HG03460 (cell line): ENCODE results near the gene PDGFD.

Experiments
- ATAC-seq: cut with Tn5 transposase; IDR thresholded peaks from one replicate; pipeline ENCODE4 v1.9.1; 2021; ENCODE audit not compliant: unreplicated experiment

PDGFD gene

GRCh38 chr11:103893371-103893770 is 270.6 kb downstream of the PDGFD start:
- ATAC-seq = no peak

GRCh38 chr11:103892603-103893002 is 271.3 kb downstream of the PDGFD start:
- no peak for ATAC-seq

GRCh38 chr11:103890654-103891053 is 273.3 kb downstream of the PDGFD start:
- ATAC-seq = no peak

DNA sequence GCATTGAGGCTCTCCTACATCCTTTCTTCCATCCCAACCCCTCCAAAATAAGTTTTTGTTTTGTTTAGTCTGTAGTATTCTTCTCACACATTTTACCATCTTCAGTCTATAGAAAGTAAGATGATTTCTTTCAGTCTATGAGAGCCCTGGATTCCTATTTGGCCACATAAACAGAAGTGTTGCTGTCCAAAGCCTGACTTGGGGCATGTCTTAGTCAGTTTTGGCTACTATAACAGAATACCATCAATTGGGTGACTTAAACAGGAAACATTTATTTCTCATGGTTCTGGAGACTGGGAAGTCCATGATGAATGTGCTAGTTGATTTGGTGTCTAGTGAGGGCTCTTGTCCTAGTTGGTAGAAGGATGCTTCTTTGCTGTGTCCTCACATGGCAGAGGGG is 274.3 kb downstream of the PDGFD start:
- no peak for ATAC-seq

DNA sequence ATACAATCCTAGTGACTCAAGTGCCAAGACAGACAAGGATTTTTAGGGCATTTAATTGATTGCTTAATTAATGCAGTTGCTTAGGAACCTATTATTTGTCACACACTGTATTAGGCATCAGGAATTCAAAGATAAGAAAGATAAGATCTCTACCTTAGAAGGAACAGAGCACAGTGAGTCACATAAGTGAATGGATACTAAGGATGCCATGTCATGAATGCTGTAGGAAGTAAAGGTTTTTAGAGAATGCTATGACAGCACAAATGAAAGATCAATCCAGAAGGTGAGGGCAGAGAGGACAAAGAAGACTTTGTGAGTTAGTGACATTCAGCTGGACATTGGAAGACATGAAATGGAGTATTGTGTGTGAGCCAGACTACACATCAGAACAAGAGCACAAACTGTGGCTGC is 275.4 kb downstream of the PDGFD start:
- no peak for ATAC-seq

DNA sequence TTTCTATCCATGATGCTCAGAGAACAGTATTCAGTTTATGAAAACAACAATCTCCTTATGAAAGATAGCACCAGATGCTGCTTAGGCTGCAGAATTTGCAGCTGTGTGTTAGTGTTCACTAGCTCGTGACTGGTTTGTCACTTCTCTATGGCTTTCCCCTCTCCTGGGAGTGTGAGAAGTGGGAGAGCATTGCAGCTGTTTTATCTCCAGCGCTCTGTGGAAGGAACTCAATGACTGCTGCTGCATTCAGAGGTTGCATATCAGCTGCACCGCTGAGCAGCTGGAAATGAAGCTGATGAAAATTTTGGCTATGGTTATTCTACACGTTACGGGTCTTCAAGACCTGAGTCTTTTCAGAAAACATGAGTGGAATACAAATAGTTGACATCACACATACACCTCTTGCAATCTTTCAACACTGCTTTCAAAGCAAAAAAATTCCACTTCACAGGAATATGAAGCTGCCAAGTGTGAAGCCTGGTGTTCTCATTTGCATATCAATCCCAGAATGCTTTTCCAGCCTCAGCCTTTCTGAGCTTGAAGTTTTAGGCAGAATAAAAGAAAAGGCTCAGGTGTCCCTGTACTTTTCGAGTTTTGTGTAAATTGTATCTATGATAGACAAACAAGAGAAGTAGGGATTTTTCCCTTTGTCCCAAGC is 276.8 kb downstream of the PDGFD start:
- ATAC-seq = no peak

GRCh38 chr11:103883856-103884255 is 280.1 kb downstream of the PDGFD start:
- no peak for ATAC-seq

DNA sequence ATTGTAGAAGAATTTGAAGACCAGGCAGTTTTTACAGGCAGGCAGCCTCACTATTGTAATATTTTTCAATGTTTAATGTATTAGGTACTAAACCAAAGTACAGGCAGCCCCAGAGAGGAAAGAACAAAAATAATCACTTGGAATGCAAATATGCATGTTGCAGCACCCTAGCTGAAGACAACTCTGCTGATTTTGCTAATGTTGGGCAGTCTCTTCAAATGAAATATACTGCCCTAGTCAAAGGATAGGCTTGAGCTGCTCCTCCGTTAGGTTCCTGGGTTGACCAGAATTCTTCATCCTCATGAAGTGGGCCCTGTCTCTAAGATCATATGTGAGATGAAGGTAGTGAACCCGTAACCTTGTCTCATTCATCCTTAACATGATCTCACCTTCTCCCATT is 280.7 kb downstream of the PDGFD start:
- ATAC-seq = no peak

DNA sequence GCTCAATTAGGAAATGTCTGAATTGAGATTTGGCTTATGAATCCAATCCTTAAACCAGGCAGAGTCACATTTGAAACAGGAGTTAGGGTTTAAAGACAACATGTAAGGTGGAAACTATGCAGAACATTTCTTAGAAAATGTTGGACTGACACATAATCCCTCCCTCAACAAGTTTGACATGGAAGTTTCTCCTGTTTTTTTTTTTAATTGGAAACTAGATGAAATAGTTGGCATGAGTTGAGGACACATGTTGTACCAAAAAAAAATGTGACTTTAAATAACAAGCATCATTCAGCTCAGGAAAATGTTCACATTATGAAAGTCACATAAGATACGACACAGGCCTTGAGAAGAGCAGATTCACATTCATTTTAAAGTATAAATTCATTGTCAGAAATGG is 282.4 kb downstream of the PDGFD start:
- no peak for ATAC-seq

DNA sequence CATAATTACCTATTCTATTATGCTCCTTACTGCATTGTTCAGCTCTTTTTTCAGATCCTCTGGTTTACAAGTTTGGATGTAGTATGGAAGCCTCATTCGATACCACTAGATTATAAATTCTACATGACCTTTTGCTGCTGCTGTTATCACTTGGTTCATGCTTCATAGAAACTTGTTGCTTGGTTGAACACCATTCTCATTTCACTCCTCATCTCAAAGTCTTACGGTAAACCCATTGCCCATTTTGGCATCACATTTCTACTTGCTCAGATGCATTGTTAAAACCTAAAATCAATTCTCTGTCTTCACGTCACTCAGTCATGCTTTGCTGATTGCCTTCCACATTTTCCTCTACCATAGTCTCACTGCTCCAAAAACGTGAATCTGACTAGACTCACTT is 283.0 kb downstream of the PDGFD start:
- no peak for ATAC-seq

DNA sequence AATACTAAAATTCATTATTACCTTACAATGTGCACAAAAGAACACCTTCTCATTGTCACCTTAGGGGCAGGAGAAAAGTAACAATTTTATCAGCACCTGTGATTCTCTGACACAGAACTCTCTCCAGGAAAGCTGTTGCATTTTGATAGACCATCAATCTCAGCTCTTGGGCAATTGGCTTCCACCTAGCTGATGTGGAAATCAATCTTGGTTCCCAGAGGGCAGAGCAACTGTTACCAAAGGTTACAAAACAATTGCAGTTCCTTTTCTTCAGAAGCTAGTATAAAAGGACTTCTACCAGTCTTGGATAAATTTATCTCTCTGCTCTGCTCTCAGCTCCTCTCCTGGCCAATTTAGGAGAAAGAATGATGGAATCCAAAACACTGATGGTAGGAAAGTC is 285.3 kb downstream of the PDGFD start:
- ATAC-seq = no peak

DNA sequence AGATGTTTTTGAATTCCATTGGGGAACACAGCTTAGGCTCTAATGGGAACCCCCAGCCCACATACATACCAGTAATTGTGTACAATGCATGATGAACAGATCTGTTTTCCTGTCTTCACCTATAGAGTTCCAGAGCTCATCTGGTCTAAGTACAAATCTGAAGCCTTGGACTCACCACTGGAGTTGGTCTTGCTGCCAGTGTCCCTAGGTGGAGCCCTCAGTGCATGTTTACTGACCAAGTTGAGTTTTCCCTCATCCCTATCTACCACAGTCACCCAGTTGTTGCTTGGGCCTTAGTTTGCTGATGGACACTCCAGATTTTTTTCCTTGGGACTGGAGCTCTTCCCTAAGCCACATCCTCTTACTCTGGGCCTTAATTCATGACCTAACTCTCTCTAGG is 286.7 kb downstream of the PDGFD start:
- no peak for ATAC-seq

GRCh38 chr11:103875855-103876510 is 288.0 kb downstream of the PDGFD start:
- ATAC-seq = peak; percentile 87

- ATAC-seq = no peak
Measured at GRCh38 chr11:103872748-103873147, 291.2 kb downstream of the PDGFD start.

GRCh38 chr11:103871923-103872551 is 291.9 kb downstream of the PDGFD start:
- no peak for ATAC-seq

DNA sequence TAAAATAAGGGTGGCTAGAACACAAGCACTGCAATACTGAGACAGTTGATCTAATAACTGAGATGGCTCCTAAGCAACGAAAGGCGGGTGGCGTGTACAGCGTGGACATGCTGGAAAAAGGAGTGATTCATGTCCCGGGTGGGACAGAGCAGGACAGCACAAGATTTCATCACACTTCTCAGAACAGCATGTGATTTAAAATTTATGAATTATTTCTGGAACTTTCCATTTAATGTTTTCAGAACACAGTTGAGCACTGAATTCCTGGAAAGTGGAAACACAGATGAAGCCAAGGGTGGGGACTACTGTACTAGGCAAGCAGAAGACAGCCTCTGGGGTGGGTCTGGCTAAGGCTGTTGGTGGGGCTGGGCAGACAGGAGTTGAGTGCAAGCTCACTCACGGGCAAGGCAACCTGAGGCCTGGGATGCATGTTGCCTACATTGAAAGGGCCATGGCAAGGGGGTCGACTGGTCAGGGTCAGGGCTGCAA is 293.1 kb downstream of the PDGFD start:
- no peak for ATAC-seq

DNA sequence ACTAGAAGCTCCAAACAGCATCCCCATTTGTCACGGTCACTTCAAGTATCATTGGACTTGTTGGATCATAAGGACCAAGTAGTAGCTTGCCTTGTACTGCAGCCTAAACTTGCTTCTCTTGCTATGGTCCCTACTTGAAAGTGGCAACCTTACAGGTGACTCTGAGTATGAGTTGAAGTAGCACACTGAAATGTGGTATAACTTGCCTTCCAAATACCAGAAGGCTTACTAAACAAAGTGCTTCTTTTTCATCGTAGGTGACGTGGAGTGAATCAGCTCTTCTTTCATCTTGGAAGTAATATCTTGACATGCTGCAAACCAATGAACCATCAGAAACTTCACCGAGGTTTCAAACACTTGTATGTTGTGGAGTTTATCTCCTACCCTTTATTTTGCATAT is 296.5 kb downstream of the PDGFD start:
- ATAC-seq = no peak

DNA sequence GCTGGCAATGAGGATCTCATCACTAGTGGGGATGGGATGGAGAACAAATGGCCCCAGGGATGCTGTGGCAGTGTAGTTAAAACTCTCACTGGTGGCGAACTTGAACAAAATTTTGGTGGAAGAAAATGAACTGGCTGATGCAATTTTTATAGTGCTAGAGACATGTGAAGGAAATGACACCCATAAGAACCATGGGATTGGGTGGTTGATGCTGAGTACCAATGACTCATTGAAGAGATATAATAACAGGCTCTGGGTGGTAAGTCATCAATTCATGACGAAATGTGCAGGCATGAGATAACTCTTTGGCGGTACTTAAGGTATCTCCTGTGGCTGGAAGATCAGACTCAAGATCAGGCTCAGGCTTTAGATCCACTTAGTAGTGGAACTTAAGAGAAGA is 300.4 kb downstream of the PDGFD start:
- ATAC-seq = no peak

DNA sequence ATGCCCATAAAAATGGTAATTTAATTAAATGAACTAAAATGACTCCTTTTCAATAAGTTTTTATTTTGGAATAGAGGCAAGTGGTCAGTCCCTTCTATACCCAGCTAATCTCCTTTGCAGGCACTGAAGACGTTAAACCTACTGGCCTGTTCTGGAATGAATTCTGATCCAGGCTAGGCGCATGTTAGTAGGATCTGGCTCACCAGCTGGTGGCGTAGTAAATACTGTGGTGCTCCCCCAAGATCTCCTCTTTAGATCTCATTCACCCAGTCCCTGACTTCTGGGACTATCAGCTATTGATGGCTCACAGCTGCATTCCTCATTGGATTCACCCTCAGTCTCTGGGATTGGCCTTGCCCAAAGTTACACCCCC is 301.2 kb downstream of the PDGFD start:
- ATAC-seq = no peak

DNA sequence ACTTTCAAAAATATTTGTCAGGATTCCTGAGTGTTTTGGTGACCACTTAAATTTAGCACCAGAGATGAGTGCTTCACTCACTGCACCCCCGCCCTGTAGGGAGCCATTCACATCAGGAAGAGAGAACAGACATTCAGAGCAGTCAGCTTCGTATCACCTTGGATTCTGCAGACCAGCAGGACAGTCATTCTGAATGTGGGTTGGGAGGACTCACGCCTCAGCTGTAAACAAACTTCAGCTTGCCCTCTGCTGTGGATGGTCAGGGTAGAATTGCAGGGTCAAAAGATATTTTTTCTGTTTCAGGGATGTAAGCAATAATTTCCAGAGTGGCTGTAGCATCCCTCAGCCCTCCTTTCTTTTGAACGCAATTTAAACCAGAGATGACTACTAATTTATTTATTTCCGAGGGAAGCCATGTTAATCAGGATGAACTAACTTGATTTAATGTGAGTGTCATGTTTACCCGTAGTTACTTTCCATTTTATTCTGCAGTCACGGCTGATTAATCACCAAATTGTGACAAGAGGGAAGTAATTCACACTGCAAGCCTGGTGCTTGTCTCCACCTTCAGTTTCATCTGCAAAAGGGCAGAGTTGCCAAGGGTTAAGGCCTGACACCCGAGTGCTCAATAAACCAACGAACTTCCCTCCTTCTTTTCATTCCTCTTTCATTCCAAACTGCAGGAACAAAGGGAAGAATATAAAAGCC is 301.7 kb downstream of the PDGFD start:
- ATAC-seq = peak; percentile 75
